ENCODE data around the gene KRT75.

Gene KRT75

GRCh38 chr12:52390739-52391617 is 43.2 kb downstream of the KRT75 start:
- H2AFZ ChIP-seq (ENCODE audit: low read depth, low read length): no peak overlapping the region
- H3K9me3 ChIP-seq (ENCODE audit: low read length): no peaks in the 10 kb centered on the region
- no peaks in the 10 kb centered on the region for H3K36me3 ChIP-seq (ENCODE audit: insufficient read depth, low read length)
- H3K27me3 ChIP-seq (ENCODE audit: insufficient read depth, low read length): peaks cover 13% of the 10 kb centered on the region
- no peak overlapping the region for H3K4me3 ChIP-seq (ENCODE audit: low read length)
- H3K4me1 ChIP-seq (ENCODE audit: insufficient read depth, low read length): no peaks in the 10 kb centered on the region

- Histone ChIP-seq H3K4me1 (ENCODE audit: insufficient read depth, low read length) (no peaks in the 10 kb centered on the region), H2AFZ (ENCODE audit: low read depth, low read length) (no peak overlapping the region), H3K4me3 (ENCODE audit: low read length) (no peak overlapping the region), H3K36me3 (ENCODE audit: insufficient read depth, low read length) (no peaks in the 10 kb centered on the region), H3K9me3 (ENCODE audit: low read length) (no peaks in the 10 kb centered on the region), H3K27me3 (ENCODE audit: insufficient read depth, low read length) (peaks cover 16% of the 10 kb centered on the region)
Measured at GRCh38 chr12:52389313-52390207, 44.6 kb downstream of the KRT75 start.

GRCh38 chr12:52387859-52388258 is 46.3 kb downstream of the KRT75 start:
- no peak overlapping the region for H2AFZ ChIP-seq (ENCODE audit: low read depth, low read length)
- no peak overlapping the region for H3K4me3 ChIP-seq (ENCODE audit: low read length)
- H3K27me3 ChIP-seq (ENCODE audit: insufficient read depth, low read length): peaks cover 16% of the 10 kb centered on the region
- H3K9me3 ChIP-seq (ENCODE audit: low read length): no peaks in the 10 kb centered on the region
- H3K36me3 ChIP-seq (ENCODE audit: insufficient read depth, low read length): no peaks in the 10 kb centered on the region
- H3K4me1 ChIP-seq (ENCODE audit: insufficient read depth, low read length): no peaks in the 10 kb centered on the region

DNA sequence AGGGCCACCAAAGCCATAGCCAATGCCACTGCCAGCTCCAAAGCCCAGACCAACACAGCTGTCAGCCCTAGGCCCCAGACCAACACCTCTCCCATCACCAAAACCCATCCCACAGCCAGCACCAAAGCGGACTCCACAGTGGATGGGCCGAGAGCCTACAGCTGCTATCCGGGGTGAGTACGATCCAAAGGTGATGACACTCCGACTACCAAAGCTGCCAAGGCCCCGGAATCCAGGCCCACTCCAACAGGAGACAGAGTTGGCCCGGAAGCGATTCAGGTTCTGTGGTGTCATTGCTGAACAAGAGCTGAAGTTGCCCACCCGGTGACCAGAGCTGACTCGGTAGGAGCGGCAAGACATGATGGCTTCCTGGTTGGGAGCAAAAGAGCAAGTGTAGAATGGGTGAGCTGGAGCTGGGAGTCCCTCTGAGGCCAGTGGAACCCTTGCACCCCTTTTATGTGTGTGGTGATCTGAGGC is 48.9 kb downstream of the KRT75 start, which contains the start of gene KRT84:
Gene KRT84, minus strand, starts transcription at position 427 of the 477 bp plus-strand sequence. Its CDS starts 67 bp downstream, at position 360.
- no peak within 1 kb of the TSS for H3K4me3 ChIP-seq (ENCODE audit: low read length)
- H3K9me3 ChIP-seq (ENCODE audit: low read length): no peaks in the 10 kb centered on the region
- no peaks in the 10 kb centered on the region for H3K36me3 ChIP-seq (ENCODE audit: insufficient read depth, low read length)
- peaks cover 9% of the 10 kb centered on the region for H3K27me3 ChIP-seq (ENCODE audit: insufficient read depth, low read length)
- H3K4me1 ChIP-seq (ENCODE audit: insufficient read depth, low read length): no peaks in the 10 kb centered on the region
- no peak within 1 kb of the TSS for H2AFZ ChIP-seq (ENCODE audit: low read depth, low read length)

DNA sequence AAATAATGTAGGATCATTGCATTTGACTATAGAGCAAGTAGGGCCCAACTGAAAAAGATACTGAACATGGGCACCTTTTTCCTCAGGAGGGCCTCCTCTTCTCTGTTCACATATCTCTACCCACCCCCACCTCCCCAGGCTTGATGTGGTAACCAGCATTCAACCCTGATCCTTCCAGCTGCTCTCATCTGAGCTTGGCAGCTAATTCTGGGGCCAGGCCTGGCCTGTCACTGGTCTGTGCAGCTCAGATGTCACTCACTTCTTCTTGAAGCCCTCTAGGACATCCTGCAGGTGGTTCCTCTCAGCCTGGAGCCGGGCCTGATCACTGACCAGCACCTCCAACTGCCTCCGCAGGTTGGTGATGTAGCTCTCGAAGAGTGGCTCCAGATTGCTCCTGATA is 50.8 kb downstream of the KRT75 start:
- H3K27me3 ChIP-seq (ENCODE audit: insufficient read depth, low read length): peaks cover 8% of the 10 kb centered on the region
- H2AFZ ChIP-seq (ENCODE audit: low read depth, low read length): no peak overlapping the region
- no peaks in the 10 kb centered on the region for H3K4me1 ChIP-seq (ENCODE audit: insufficient read depth, low read length)
- H3K9me3 ChIP-seq (ENCODE audit: low read length): no peaks in the 10 kb centered on the region
- H3K36me3 ChIP-seq (ENCODE audit: insufficient read depth, low read length): no peaks in the 10 kb centered on the region
- H3K4me3 ChIP-seq (ENCODE audit: low read length): no peak overlapping the region

- Histone ChIP-seq H3K4me1 (ENCODE audit: insufficient read depth, low read length) (no peaks in the 10 kb centered on the region), H2AFZ (ENCODE audit: low read depth, low read length) (no peak overlapping the region), H3K36me3 (ENCODE audit: insufficient read depth, low read length) (no peaks in the 10 kb centered on the region), H3K27me3 (ENCODE audit: insufficient read depth, low read length) (peaks cover 3% of the 10 kb centered on the region), H3K9me3 (ENCODE audit: low read length) (no peaks in the 10 kb centered on the region), H3K4me3 (ENCODE audit: low read length) (no peak overlapping the region)
Measured at GRCh38 chr12:52382854-52383253, 51.3 kb downstream of the KRT75 start.

GRCh38 chr12:52381206-52381605 is 53.0 kb downstream of the KRT75 start:
- H3K27me3 ChIP-seq (ENCODE audit: insufficient read depth, low read length): peaks cover 3% of the 10 kb centered on the region
- no peak overlapping the region for H3K4me3 ChIP-seq (ENCODE audit: low read length)
- no peaks in the 10 kb centered on the region for H3K4me1 ChIP-seq (ENCODE audit: insufficient read depth, low read length)
- H3K36me3 ChIP-seq (ENCODE audit: insufficient read depth, low read length): no peaks in the 10 kb centered on the region
- no peak overlapping the region for H2AFZ ChIP-seq (ENCODE audit: low read depth, low read length)
- H3K9me3 ChIP-seq (ENCODE audit: low read length): no peaks in the 10 kb centered on the region

DNA sequence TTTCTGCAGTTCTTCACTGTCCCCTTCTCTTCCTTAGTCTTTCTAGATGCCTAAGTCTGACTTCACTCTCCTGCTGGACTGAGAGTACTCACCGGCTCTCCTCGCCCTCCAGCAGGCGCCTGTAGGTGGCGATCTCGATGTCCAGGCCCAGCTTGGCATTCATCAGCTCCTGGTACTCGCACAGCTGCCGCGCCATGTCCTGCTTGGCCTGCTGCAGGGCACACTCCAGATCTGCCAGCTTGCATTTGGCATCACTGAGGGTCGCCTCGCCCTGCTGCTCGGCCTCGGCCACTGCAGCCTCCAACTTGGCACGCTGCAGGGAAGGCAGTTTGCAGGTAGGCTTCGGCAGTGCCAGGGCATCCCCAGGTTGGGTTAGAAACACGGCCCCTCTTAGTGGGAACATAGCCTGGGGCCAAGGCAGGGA is 53.9 kb downstream of the KRT75 start:
- H3K27me3 ChIP-seq (ENCODE audit: insufficient read depth, low read length): peaks cover under 1% of the 10 kb centered on the region
- H3K36me3 ChIP-seq (ENCODE audit: insufficient read depth, low read length): no peaks in the 10 kb centered on the region
- no peak overlapping the region for H2AFZ ChIP-seq (ENCODE audit: low read depth, low read length)
- no peaks in the 10 kb centered on the region for H3K4me1 ChIP-seq (ENCODE audit: insufficient read depth, low read length)
- no peak overlapping the region for H3K4me3 ChIP-seq (ENCODE audit: low read length)
- no peaks in the 10 kb centered on the region for H3K9me3 ChIP-seq (ENCODE audit: low read length)

DNA sequence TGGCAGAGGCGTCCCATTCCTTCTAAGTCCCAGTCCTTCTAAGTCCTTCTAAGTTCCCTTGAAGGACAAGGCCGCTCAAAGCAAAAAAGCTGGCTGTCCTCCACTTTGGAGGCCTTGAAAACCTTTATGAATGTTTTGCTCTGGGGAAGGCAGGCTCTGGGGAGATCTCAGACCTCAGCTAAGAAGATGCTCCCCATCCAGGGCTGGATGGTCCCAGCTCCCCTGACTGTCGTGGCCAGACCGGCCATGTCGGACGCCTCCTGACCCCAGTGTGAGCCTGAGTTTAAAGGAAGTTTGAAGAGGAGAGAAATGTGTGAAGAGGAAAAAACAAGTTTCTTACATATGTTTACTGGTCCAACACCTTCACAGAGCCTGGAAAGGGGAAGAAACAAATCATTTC is 54.6 kb downstream of the KRT75 start:
- H3K9me3 ChIP-seq (ENCODE audit: low read length): no peaks in the 10 kb centered on the region
- H2AFZ ChIP-seq (ENCODE audit: low read depth, low read length): no peak overlapping the region
- no peaks in the 10 kb centered on the region for H3K27me3 ChIP-seq (ENCODE audit: insufficient read depth, low read length)
- H3K4me3 ChIP-seq (ENCODE audit: low read length): no peak overlapping the region
- H3K4me1 ChIP-seq (ENCODE audit: insufficient read depth, low read length): no peaks in the 10 kb centered on the region
- no peaks in the 10 kb centered on the region for H3K36me3 ChIP-seq (ENCODE audit: insufficient read depth, low read length)

GRCh38 chr12:52378091-52378490 is 56.1 kb downstream of the KRT75 start:
- no peaks in the 10 kb centered on the region for H3K4me1 ChIP-seq (ENCODE audit: insufficient read depth, low read length)
- H2AFZ ChIP-seq (ENCODE audit: low read depth, low read length): no peak overlapping the region
- H3K36me3 ChIP-seq (ENCODE audit: insufficient read depth, low read length): no peaks in the 10 kb centered on the region
- no peak overlapping the region for H3K4me3 ChIP-seq (ENCODE audit: low read length)
- H3K9me3 ChIP-seq (ENCODE audit: low read length): no peaks in the 10 kb centered on the region
- no peaks in the 10 kb centered on the region for H3K27me3 ChIP-seq (ENCODE audit: insufficient read depth, low read length)

DNA sequence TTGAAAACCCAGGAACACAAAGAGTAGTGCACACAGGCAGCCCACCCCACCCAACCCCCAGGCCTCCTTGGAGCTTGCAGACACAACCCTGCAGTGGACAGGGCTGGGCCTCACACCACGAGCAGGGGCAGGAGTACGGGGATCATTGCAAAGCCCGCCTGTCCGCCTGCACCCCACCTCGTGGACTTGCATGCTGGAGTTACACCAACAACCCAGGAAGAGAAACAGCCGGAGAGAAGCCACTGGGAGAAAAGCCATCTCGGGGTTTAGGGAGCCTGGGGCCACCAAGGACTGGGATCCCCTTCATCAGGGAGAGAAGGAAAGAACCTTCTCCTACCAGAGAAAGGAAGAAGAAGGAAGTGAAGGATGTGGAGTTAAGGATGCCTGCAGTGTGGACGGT is 56.9 kb downstream of the KRT75 start:
- no peak overlapping the region for H3K4me3 ChIP-seq (ENCODE audit: low read length)
- H3K36me3 ChIP-seq (ENCODE audit: insufficient read depth, low read length): no peaks in the 10 kb centered on the region
- H3K4me1 ChIP-seq (ENCODE audit: insufficient read depth, low read length): no peaks in the 10 kb centered on the region
- H3K9me3 ChIP-seq (ENCODE audit: low read length): no peaks in the 10 kb centered on the region
- H3K27me3 ChIP-seq (ENCODE audit: insufficient read depth, low read length): no peaks in the 10 kb centered on the region
- no peak overlapping the region for H2AFZ ChIP-seq (ENCODE audit: low read depth, low read length)

Measured in neuron (in vitro differentiated cells).